HG02759 (cell line): ENCODE data around the gene C19orf12.
A peak's percentile ranks its signal among the peaks of the same experiment; 100 is the strongest.

Experiments used
- ATAC-seq: cut with Tn5 transposase; IDR thresholded peaks from one replicate; pipeline ENCODE4 v1.9.1; 2021; ENCODE audit warnings: mild to moderate bottlenecking, moderate library complexity; ENCODE audit not compliant: unreplicated experiment

Gene C19orf12

GRCh38 chr19:29699861-29700260 lies 15.2 kb downstream of the C19orf12 start:
- ATAC-seq = no peak

GRCh38 chr19:29697523-29698261 lies 17.4 kb downstream of the C19orf12 start:
- no peak for ATAC-seq

GRCh38 chr19:29696565-29696846 lies 18.6 kb downstream of the C19orf12 start:
- no peak for ATAC-seq

- no peak for ATAC-seq
Measured at GRCh38 chr19:29695765-29696564, 19.1 kb downstream of the C19orf12 start.

- ATAC-seq = peak; percentile 98
Measured at GRCh38 chr19:29694669-29695627, 20.1 kb downstream of the C19orf12 start.

GRCh38 chr19:29694161-29694560 lies 20.9 kb downstream of the C19orf12 start:
- no peak for ATAC-seq

GRCh38 chr19:29690842-29691241 lies 24.2 kb downstream of the C19orf12 start:
- peak; percentile 38 for ATAC-seq

GRCh38 chr19:29687897-29688728 lies 26.9 kb downstream of the C19orf12 start:
- no peak for ATAC-seq

- no peak for ATAC-seq
Measured at GRCh38 chr19:29687244-29687896, 27.7 kb downstream of the C19orf12 start.

- no peak for ATAC-seq
Measured at GRCh38 chr19:29686285-29686805, 28.7 kb downstream of the C19orf12 start.

- no peak for ATAC-seq
Measured at GRCh38 chr19:29685326-29685725, 29.7 kb downstream of the C19orf12 start.

GRCh38 chr19:29683009-29683408 lies 32.1 kb downstream of the C19orf12 start:
- no peak for ATAC-seq

- no peak for ATAC-seq
Measured at GRCh38 chr19:29682236-29682895, 32.7 kb downstream of the C19orf12 start.

GRCh38 chr19:29681422-29682235 lies 33.4 kb downstream of the C19orf12 start:
- no peak for ATAC-seq

GRCh38 chr19:29680937-29681336 lies 34.1 kb downstream of the C19orf12 start:
- ATAC-seq = no peak

GRCh38 chr19:29680447-29680846 lies 34.6 kb downstream of the C19orf12 start:
- ATAC-seq = peak; percentile 82

GRCh38 chr19:29679598-29680210 lies 35.4 kb downstream of the C19orf12 start:
- no peak for ATAC-seq
